H1 (cell line): ENCODE data around the gene CSF1. TPM values are rescaled to one million over a fixed set of nuclear protein-coding genes. Genes with fewer than 3 reads are reported as not detected.

Experiments used
- BACH1 ChIP-seq: IDR thresholded peaks from 2 replicates; pipeline ENCODE4 v1.6.1; 2012; ENCODE audit warnings: low read length, improper control_type of control experiment
- BCL11A ChIP-seq, 2 experiments: IDR thresholded peaks; one replicate each; pipeline ENCODE4 v1.6.1; 2011; ENCODE audit warnings: low read depth in 2 of 2, low read length in 2 of 2, mild to moderate bottlenecking in 2 of 2
- BRCA1 ChIP-seq: IDR thresholded peaks from 2 replicates; pipeline ENCODE4 v1.6.1; 2012; ENCODE audit warnings: low read depth, low read length, improper control_type of control experiment
- CBX5 ChIP-seq: fragments of 300-800, 300-1000 bp; sonication (generic); IDR thresholded peaks from 2 replicates; pipeline ENCODE4 v1.7.1; 2016; ENCODE audit warnings: antibody characterized with exemption, low read length, low read depth
- CHD2 ChIP-seq: IDR thresholded peaks from 2 replicates; pipeline ENCODE4 v1.6.1; 2012; ENCODE audit warnings: low read length, improper control_type of control experiment
- KDM1A ChIP-seq: fragments of 200-600, 300-600 bp; sonication (generic); IDR thresholded peaks from 2 replicates; pipeline ENCODE4 v1.7.1; 2016; ENCODE audit warnings: mild to moderate bottlenecking, low read length, borderline replicate concordance
- NRF1 ChIP-seq: IDR thresholded peaks from 2 replicates; pipeline ENCODE4 v1.6.1; 2011; ENCODE audit warnings: mild to moderate bottlenecking, low read depth, low read length, improper control_type of control experiment
- RNF2 ChIP-seq: fragments of 200-900, 300-1000 bp; sonication (generic); IDR thresholded peaks from 2 replicates; pipeline ENCODE4 v1.7.1; 2016; ENCODE audit warnings: borderline replicate concordance, low read depth, mild to moderate bottlenecking, antibody characterized with exemption, low read length; ENCODE audit not compliant: poor library complexity, severe bottlenecking; ENCODE audit errors: missing control alignments
- SIN3A ChIP-seq, 2 experiments: IDR thresholded peaks in 1 of 2; conservative IDR thresholded peaks in 1 of 2; 2 replicates each; pipeline ENCODE4 v1.6.1; 2011 to 2012; ENCODE audit warnings: low read length in 2 of 2, improper control_type of control experiment in 1 of 2, low read depth in 1 of 2, mild to moderate bottlenecking in 1 of 2
- SP2 ChIP-seq: IDR thresholded peaks from 2 replicates; pipeline ENCODE4 v1.6.1; 2012; ENCODE audit warnings: mild to moderate bottlenecking, low read length, inconsistent platforms
- SRF ChIP-seq: IDR thresholded peaks from 2 replicates; pipeline ENCODE4 v1.6.1; 2011; ENCODE audit warnings: mild to moderate bottlenecking, low read depth, low read length, moderate library complexity
- polyA plus RNA-seq, 7 experiments: library from polyadenylated mRNA; depleted of rRNA in 3 of 7; stranded (reverse) in 5 of 7; unstranded in 2 of 7; fragments of >200 nt in 5 of 7; fragments of 200-250 nt in 2 of 7; gene quantifications; 1 replicate in 5 of 7; 2 replicates in 1 of 7; 4 replicates in 1 of 7; pipeline versions ENCODE4 v1.2.1 to v1.2.3, GENCODE V29; 2011 to 2013; ENCODE audit warnings: missing spikeins in 2 of 7, mixed read lengths in 2 of 7
- total RNA-seq: library from RNA; stranded (reverse); fragmentation: NEBNext Ultra II Directional; extraction: Animal tissue kit (Norgen Biotek cat#: 25700); gene quantifications from 2 replicates; pipeline ENCODE4 v1.2.1, GENCODE V29; 2021
- TF ChIP-seq, protein P1 (sequence below): IDR thresholded peaks from 2 replicates; pipeline ENCODE4 v1.6.1; 2011; ENCODE audit warnings: low read depth, mild to moderate bottlenecking, low read length; ENCODE audit not compliant: insufficient read depth
- TF ChIP-seq, protein P2 (sequence below), 3 experiments: IDR thresholded peaks; 1 replicate in 2 of 3; 2 replicates in 1 of 3; pipeline versions ENCODE4 v1.5.1 to v1.6.1; 2011; ENCODE audit warnings: low read length in 3 of 3, mild to moderate bottlenecking in 3 of 3, inconsistent platforms in 2 of 3, low read depth in 1 of 3, moderate library complexity in 1 of 3; ENCODE audit not compliant: insufficient read depth in 1 of 3; ENCODE audit errors: control extremely low read depth in 1 of 3
- TF ChIP-seq, protein P3 (sequence below): IDR thresholded peaks from 2 replicates; pipeline ENCODE4 v1.6.1; 2012; ENCODE audit warnings: inconsistent platforms

The CSF1 gene
- total and polyA plus RNA-seq, 2 of the 8 experiments (the other 6 are each of a cell fraction or from before 2014, with no cell fraction given) = 3.3 to 5.4 TPM

DNA sequence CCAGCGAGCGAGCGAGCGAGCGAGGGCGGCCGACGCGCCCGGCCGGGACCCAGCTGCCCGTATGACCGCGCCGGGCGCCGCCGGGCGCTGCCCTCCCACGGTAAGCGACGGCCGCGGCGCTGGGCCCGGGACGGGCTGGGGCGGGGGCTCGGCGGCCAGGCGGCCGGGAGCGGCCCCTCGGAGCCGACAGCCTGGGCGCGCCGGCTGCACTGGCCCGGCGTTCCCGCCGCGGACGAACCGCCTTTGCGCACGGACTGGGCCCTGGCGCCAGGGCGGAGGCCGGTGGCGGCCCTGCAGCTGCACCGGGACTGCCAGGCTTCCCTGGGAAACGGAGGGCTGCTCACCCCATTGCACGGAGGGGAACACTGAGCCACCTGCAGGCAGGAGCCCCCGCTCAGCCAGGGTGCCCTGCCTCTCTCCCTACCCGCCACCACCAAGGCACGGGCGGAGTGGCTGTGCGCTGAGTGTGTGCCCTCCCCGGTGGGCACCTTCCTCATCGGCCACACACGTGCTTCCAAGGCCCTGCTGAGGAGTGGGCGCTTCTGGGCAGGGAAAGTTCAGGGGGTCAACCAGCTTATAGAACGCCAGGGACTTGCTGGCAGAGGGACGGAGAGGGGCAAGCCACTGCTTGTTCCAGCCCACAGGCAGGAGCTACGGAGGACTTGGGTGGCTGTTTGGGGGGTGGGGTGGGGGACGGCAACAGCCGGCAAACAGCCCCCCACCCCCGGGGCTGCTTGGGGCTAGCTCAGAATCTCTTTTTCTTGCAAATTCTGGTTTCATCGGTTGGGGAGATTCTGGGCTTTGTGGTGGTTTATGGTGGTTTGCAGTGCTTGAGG, 532 bp downstream of the CSF1 start (continued):
- TF ChIP-seq, protein P1, sequence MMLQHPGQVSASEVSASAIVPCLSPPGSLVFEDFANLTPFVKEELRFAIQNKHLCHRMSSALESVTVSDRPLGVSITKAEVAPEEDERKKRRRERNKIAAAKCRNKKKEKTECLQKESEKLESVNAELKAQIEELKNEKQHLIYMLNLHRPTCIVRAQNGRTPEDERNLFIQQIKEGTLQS = no peak
- TF ChIP-seq, protein P2, sequence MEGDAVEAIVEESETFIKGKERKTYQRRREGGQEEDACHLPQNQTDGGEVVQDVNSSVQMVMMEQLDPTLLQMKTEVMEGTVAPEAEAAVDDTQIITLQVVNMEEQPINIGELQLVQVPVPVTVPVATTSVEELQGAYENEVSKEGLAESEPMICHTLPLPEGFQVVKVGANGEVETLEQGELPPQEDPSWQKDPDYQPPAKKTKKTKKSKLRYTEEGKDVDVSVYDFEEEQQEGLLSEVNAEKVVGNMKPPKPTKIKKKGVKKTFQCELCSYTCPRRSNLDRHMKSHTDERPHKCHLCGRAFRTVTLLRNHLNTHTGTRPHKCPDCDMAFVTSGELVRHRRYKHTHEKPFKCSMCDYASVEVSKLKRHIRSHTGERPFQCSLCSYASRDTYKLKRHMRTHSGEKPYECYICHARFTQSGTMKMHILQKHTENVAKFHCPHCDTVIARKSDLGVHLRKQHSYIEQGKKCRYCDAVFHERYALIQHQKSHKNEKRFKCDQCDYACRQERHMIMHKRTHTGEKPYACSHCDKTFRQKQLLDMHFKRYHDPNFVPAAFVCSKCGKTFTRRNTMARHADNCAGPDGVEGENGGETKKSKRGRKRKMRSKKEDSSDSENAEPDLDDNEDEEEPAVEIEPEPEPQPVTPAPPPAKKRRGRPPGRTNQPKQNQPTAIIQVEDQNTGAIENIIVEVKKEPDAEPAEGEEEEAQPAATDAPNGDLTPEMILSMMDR (IDR thresholded peaks at IDR 0.05; ENCODE audit: control extremely low read depth in 1 of 3, insufficient read depth in 1 of 3, low read depth in 1 of 3, low read length in 3 of 3) = no peak
- TF ChIP-seq CBX5 = no peak
- TF ChIP-seq CHD2 = no peak
- TF ChIP-seq, protein P3, sequence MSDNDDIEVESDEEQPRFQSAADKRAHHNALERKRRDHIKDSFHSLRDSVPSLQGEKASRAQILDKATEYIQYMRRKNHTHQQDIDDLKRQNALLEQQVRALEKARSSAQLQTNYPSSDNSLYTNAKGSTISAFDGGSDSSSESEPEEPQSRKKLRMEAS = peak; percentile 73
- TF ChIP-seq RNF2 = peak; percentile 34
- TF ChIP-seq SRF = no peak
- TF ChIP-seq BRCA1 = no peak
- no peak for TF ChIP-seq SIN3A (conservative IDR thresholded peaks at IDR 0.05 in 1 of 2, IDR thresholded peaks at IDR 0.05 in 1 of 2; ENCODE audit: low read depth in 1 of 2, low read length in 2 of 2)
- TF ChIP-seq BCL11A (IDR thresholded peaks at IDR 0.05; ENCODE audit: low read depth in 2 of 2, low read length in 2 of 2) = no peak
- TF ChIP-seq KDM1A = peak; percentile 97
- TF ChIP-seq BACH1 = no peak
- no peak for TF ChIP-seq NRF1
- TF ChIP-seq SP2 = no peak
